H9 (cell line): ENCODE results near the gene NTMT1. TPM values are rescaled to one million over a fixed set of nuclear protein-coding genes. Genes with fewer than 3 reads are reported as not detected.

ENCODE experiments used
- DNase-seq: peaks from one replicate; pipeline ENCODE4 v3.0.0-alpha.2; 2017
- H2AFZ ChIP-seq: one replicate; pipeline ENCODE4 v1.6.1; 2013; ENCODE audit warnings: mild to moderate bottlenecking, low read length, control low read depth, moderate library complexity
- H2AK5ac ChIP-seq: 2 replicates; pipeline ENCODE4 v1.6.1; 2013; ENCODE audit warnings: low read length, control low read depth, mixed read lengths; ENCODE audit not compliant: insufficient read length
- H2BK120ac ChIP-seq: one replicate; pipeline ENCODE4 v1.6.1; 2013; ENCODE audit warnings: low read depth, mild to moderate bottlenecking, low read length, control low read depth, inconsistent platforms; ENCODE audit not compliant: poor library complexity, severe bottlenecking
- H2BK12ac ChIP-seq: 2 replicates; pipeline ENCODE4 v1.6.1; 2013; ENCODE audit warnings: low read length, control low read depth, mixed read lengths, low read depth; ENCODE audit not compliant: insufficient read length
- H2BK15ac ChIP-seq: 2 replicates; pipeline ENCODE4 v1.6.1; 2013; ENCODE audit warnings: low read depth, low read length, control low read depth
- H2BK20ac ChIP-seq: one replicate; pipeline ENCODE4 v1.6.1; 2013; ENCODE audit warnings: low read depth, mild to moderate bottlenecking, low read length, control low read depth, inconsistent platforms; ENCODE audit not compliant: poor library complexity, severe bottlenecking
- H2BK5ac ChIP-seq: 2 replicates; pipeline ENCODE4 v1.6.1; 2013; ENCODE audit warnings: low read length, control low read depth, mixed read lengths; ENCODE audit not compliant: insufficient read length
- H3K14ac ChIP-seq: 2 replicates; pipeline ENCODE4 v1.6.1; 2013; ENCODE audit warnings: low read length, control low read depth; ENCODE audit not compliant: insufficient read depth
- H3K18ac ChIP-seq: 2 replicates; pipeline ENCODE4 v1.6.1; 2013; ENCODE audit warnings: low read depth, mild to moderate bottlenecking, mixed read lengths, low read length, control low read depth; ENCODE audit not compliant: insufficient read length
- H3K23ac ChIP-seq: 2 replicates; pipeline ENCODE4 v1.6.1; 2013; ENCODE audit warnings: low read length, control low read depth, mixed read lengths, low read depth; ENCODE audit not compliant: insufficient read length
- H3K23me2 ChIP-seq: 2 replicates; pipeline ENCODE4 v1.6.1; 2013; ENCODE audit warnings: low read depth, mild to moderate bottlenecking, mixed read lengths, low read length, control low read depth; ENCODE audit not compliant: insufficient read length, poor library complexity, severe bottlenecking
- H3K27ac ChIP-seq: 2 replicates; pipeline ENCODE4 v1.5.1; 2013; ENCODE audit warnings: low read length, control low read depth, mixed read lengths, low read depth; ENCODE audit not compliant: insufficient read length
- H3K27me3 ChIP-seq: 2 replicates; pipeline ENCODE4 v1.6.1; 2013; ENCODE audit warnings: low read length, control low read depth, inconsistent platforms; ENCODE audit not compliant: insufficient read depth
- H3K4ac ChIP-seq: 2 replicates; pipeline ENCODE4 v1.6.1; 2013; ENCODE audit warnings: low read depth, mild to moderate bottlenecking, control low read depth, inconsistent platforms, low read length, moderate library complexity
- H3K4me1 ChIP-seq: 2 replicates; pipeline ENCODE4 v1.6.1; 2013; ENCODE audit warnings: low read length, control low read depth, inconsistent platforms; ENCODE audit not compliant: insufficient read depth
- H3K4me2 ChIP-seq: 2 replicates; pipeline ENCODE4 v1.6.1; 2013; ENCODE audit warnings: low read length, control low read depth, mixed read lengths; ENCODE audit not compliant: insufficient read length, insufficient read depth
- H3K56ac ChIP-seq: 2 replicates; pipeline ENCODE4 v1.6.1; 2013; ENCODE audit warnings: low read depth, mild to moderate bottlenecking, mixed read lengths, low read length, control low read depth; ENCODE audit not compliant: insufficient read length
- H3K79me1 ChIP-seq: 2 replicates; pipeline ENCODE4 v1.6.1; 2013; ENCODE audit warnings: low read depth, mild to moderate bottlenecking, moderate library complexity, low read length, control low read depth, inconsistent platforms; ENCODE audit not compliant: insufficient read depth, poor library complexity, severe bottlenecking
- H3K79me2 ChIP-seq: 2 replicates; pipeline ENCODE4 v1.6.1; 2013; ENCODE audit warnings: low read length, control low read depth, inconsistent platforms; ENCODE audit not compliant: insufficient read depth
- H3K9ac ChIP-seq: 2 replicates; pipeline ENCODE4 v1.6.1; 2013; ENCODE audit warnings: low read length, control low read depth, mixed read lengths; ENCODE audit not compliant: insufficient read length; ENCODE audit errors: extremely low read depth
- H3K9me3 ChIP-seq: one replicate; pipeline ENCODE4 v1.6.1; 2013; ENCODE audit warnings: low read depth, low read length, inconsistent platforms; ENCODE audit not compliant: control insufficient read depth
- H3T11ph ChIP-seq: one replicate; pipeline ENCODE4 v1.6.1; 2013; ENCODE audit warnings: mild to moderate bottlenecking, low read length, control low read depth, inconsistent platforms
- H4K20me1 ChIP-seq: one replicate; pipeline ENCODE4 v1.6.1; 2013; ENCODE audit not compliant: control insufficient read depth, insufficient read length, insufficient read depth
- H4K5ac ChIP-seq: 2 replicates; pipeline ENCODE4 v1.6.1; 2013; ENCODE audit warnings: low read depth, mild to moderate bottlenecking, mixed read lengths, low read length, control low read depth; ENCODE audit not compliant: insufficient read length
- H4K8ac ChIP-seq: replicated peaks from 2 replicates; pipeline ENCODE4 v1.6.1; 2013; ENCODE audit warnings: low read length, control low read depth, mixed read lengths, low read depth; ENCODE audit not compliant: insufficient read length
- H4K91ac ChIP-seq: 2 replicates; pipeline ENCODE4 v1.6.1; 2013; ENCODE audit warnings: low read depth, mild to moderate bottlenecking, moderate library complexity, mixed read lengths, low read length, control low read depth; ENCODE audit not compliant: insufficient read length
- H3K27ac Mint-ChIP-seq, 3 experiments: 2 replicates in 2 of 3; 3 replicates in 1 of 3; pipeline ENCODE4 v1.8.0; 2020 to 2021; ENCODE audit warnings: mixed read lengths in 3 of 3, mild to moderate bottlenecking in 1 of 3, moderate library complexity in 1 of 3
- H3K27me3 Mint-ChIP-seq: 2 replicates; pipeline ENCODE4 v1.8.0; 2021; ENCODE audit warnings: low read depth, mild to moderate bottlenecking, moderate library complexity, mixed read lengths
- H3K36me3 Mint-ChIP-seq, 3 experiments: 2 replicates in 2 of 3; 3 replicates in 1 of 3; pipeline ENCODE4 v1.8.0; 2020 to 2021; ENCODE audit warnings: low read depth in 3 of 3, mixed read lengths in 3 of 3; ENCODE audit not compliant: insufficient read depth in 1 of 3
- H3K4me1 Mint-ChIP-seq, 2 experiments: 2 replicates each; pipeline ENCODE4 v1.8.0; 2020; ENCODE audit warnings: mixed read lengths in 2 of 2
- H3K4me3 Mint-ChIP-seq, 2 experiments: 2 replicates in 1 of 2; 3 replicates in 1 of 2; pipeline ENCODE4 v1.8.0; 2020 to 2021; ENCODE audit warnings: mild to moderate bottlenecking in 2 of 2, mixed read lengths in 2 of 2, moderate library complexity in 1 of 2
- H3K9me3 Mint-ChIP-seq, 2 experiments: 2 replicates in 1 of 2; 3 replicates in 1 of 2; pipeline ENCODE4 v1.8.0; 2020; ENCODE audit warnings: mild to moderate bottlenecking in 2 of 2, mixed read lengths in 2 of 2, moderate library complexity in 1 of 2
- CTCF ChIP-seq: fragments of 200-600 bp; sonication (generic); conservative IDR thresholded peaks from 3 replicates; pipeline ENCODE4 v1.8.0; 2021; ENCODE audit warnings: antibody characterized with exemption, mild to moderate bottlenecking
- WGBS: extraction: QIAGEN DNeasy Blood & Tissue Kit; methylation state at CpG from one replicate; pipeline ENCODE4 v1.1.7; 2013; ENCODE audit warnings: missing lambda C conversion rate, low lambda C conversion rate, mixed read lengths; ENCODE audit not compliant: insufficient read length; ENCODE audit errors: extremely low coverage; 5-methylcytosine and 5-hydroxymethylcytosine counted together
- total RNA-seq: library from RNA; stranded (reverse); gene quantifications from 2 replicates; pipeline ENCODE4 v1.2.1, GENCODE V29; 2021

NTMT1 gene
- total RNA-seq, 1 experiment from 2014 or later, result 57.9 TPM

GRCh38 chr9:129641750-129642585, 16.0 kb downstream of the NTMT1 start, which contains the start of gene ASB6:
Gene ASB6, minus strand, starts transcription at chr9:129642151. Its CDS starts 152 bp downstream, at chr9:129641999.
- Histone ChIP-seq H3K14ac (peak within 1 kb of the TSS; percentile 45), H2AK5ac (no peak within 1 kb of the TSS), H3K4ac (no peak within 1 kb of the TSS), H2BK12ac (no peak within 1 kb of the TSS), H2BK15ac (no peak within 1 kb of the TSS), H4K8ac (no peak within 1 kb of the TSS), H3K27me3 (no peaks in the 10 kb centered on the region), H3K79me2 (peaks cover 3% of the 10 kb centered on the region; the same call in 1 of the 2 replicates), H3K79me1 (peaks cover 11% of the 10 kb centered on the region), H3K23me2 (peaks cover 12% of the 10 kb centered on the region), H3K23ac (no peak within 1 kb of the TSS), H3K18ac (no peak within 1 kb of the TSS), H3T11ph (no peak within 1 kb of the TSS), H3K4me2 (peak within 1 kb of the TSS; percentile 59), H2BK120ac (no peak within 1 kb of the TSS), H4K5ac (no peak within 1 kb of the TSS), H4K91ac (no peak within 1 kb of the TSS), H4K20me1 (no peaks in the 10 kb centered on the region), H3K27ac (no peak within 1 kb of the TSS), H2BK20ac (no peak within 1 kb of the TSS), H3K9ac (peak within 1 kb of the TSS; percentile 76), H2AFZ (no peak within 1 kb of the TSS), H3K4me1 (no peaks in the 10 kb centered on the region), H3K56ac (no peak within 1 kb of the TSS), H3K9me3 (no peaks in the 10 kb centered on the region), H2BK5ac (no peak within 1 kb of the TSS)
- no peaks in the 10 kb centered on the region; a peak in 1 of 5 replicates for H3K9me3 Mint-ChIP-seq
- peak within 1 kb of the TSS; percentile 55 to 82 (median 68); a peak in 4 of 7 replicates for H3K27ac Mint-ChIP-seq
- H3K27me3 Mint-ChIP-seq, result peaks cover 2% of the 10 kb centered on the region
- peak; percentile 100 for TF ChIP-seq CTCF
- peak within 1 kb of the TSS; percentile 80 to 85 for H3K4me3 Mint-ChIP-seq
- WGBS, result no CpG with 5 or more reads among the region's 93 CpGs
- H3K36me3 Mint-ChIP-seq, result peaks cover 6 to 17% (median 16%) of the 10 kb centered on the region in 3 experiments
- DNase-seq, result peak; percentile 98
- H3K4me1 Mint-ChIP-seq, result peaks cover 7 to 17% of the 10 kb centered on the region in 2 experiments
